NB4 (cell line): ENCODE data around the gene GCLC.

ENCODE experiments used
- CTCF ChIP-seq: IDR thresholded peaks from one replicate; pipeline ENCODE4 v1.5.1; 2012; ENCODE audit warnings: low read depth, low read length
- MYC ChIP-seq: IDR thresholded peaks from 2 replicates; pipeline ENCODE4 v1.6.1; 2011; ENCODE audit warnings: low read depth, low read length

GRCh38 chr6:53556986-53557715, 12.2 kb upstream of the GCLC start:
- TF ChIP-seq MYC, result no peak
- no peak for TF ChIP-seq CTCF
